Measurements from ENCODE around the gene RXRA.

Gene RXRA

DNA sequence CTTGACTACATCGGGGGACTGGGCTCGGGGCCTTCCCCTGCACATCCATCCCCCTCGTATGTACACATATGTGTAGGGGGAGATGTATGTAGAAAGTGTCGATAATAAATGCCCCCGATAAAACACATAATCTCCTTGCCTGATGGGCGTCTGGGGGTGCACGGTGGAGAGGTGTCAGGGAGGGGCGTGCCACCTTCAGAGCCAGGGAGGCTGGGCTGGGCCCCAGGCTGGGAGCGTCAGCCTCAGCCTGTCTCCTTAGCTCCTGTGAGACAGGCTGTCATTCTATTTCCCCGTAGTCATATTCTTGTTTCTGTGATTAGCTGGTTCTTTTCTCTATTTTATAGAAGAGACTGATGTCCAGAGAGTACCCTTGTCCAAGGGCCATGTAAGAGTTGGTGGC lies 4.7 kb upstream of the RXRA start:
- H3K9me2 ChIP-seq (ENCODE audit: low read depth, low read length) = no peaks in the 10 kb centered on the region
- H3K79me2 ChIP-seq (ENCODE audit: insufficient read depth, low read length) = no peaks in the 10 kb centered on the region
- H3K4me1 ChIP-seq (ENCODE audit: insufficient read depth, low read length, severe bottlenecking) = peaks cover 32% of the 10 kb centered on the region
- no peak overlapping the region; the same call in 1 of the 2 replicates for H3K9ac ChIP-seq (ENCODE audit: low read length)
- no peak for TF ChIP-seq EZH2 (IDR thresholded peaks at IDR 0.05; ENCODE audit: borderline replicate concordance, low read length)
- TF ChIP-seq, protein P1, sequence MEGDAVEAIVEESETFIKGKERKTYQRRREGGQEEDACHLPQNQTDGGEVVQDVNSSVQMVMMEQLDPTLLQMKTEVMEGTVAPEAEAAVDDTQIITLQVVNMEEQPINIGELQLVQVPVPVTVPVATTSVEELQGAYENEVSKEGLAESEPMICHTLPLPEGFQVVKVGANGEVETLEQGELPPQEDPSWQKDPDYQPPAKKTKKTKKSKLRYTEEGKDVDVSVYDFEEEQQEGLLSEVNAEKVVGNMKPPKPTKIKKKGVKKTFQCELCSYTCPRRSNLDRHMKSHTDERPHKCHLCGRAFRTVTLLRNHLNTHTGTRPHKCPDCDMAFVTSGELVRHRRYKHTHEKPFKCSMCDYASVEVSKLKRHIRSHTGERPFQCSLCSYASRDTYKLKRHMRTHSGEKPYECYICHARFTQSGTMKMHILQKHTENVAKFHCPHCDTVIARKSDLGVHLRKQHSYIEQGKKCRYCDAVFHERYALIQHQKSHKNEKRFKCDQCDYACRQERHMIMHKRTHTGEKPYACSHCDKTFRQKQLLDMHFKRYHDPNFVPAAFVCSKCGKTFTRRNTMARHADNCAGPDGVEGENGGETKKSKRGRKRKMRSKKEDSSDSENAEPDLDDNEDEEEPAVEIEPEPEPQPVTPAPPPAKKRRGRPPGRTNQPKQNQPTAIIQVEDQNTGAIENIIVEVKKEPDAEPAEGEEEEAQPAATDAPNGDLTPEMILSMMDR (IDR thresholded peaks at IDR 0.05; ENCODE audit: low read length) = no peak
- H3F3A ChIP-seq (ENCODE audit: insufficient read depth, low read length) = no peaks in the 10 kb centered on the region
- no peak overlapping the region for H3K4me3 ChIP-seq (ENCODE audit: low read depth, low read length, poor library complexity, severe bottlenecking)
- H2AFZ ChIP-seq (ENCODE audit: low read length) = no peak overlapping the region
- H4K20me1 ChIP-seq (ENCODE audit: insufficient read depth, low read length) = no peaks in the 10 kb centered on the region
- H3K27me3 ChIP-seq (ENCODE audit: insufficient read depth, low read length) = no peaks in the 10 kb centered on the region
- H3K27ac ChIP-seq (ENCODE audit: low read depth, low read length, poor library complexity, severe bottlenecking) = peak overlapping the region; percentile 71
- H3K4me2 ChIP-seq (ENCODE audit: low read length) = no peak overlapping the region; the same call in 1 of the 2 replicates
- no peaks in the 10 kb centered on the region for H3K9me3 ChIP-seq (ENCODE audit: low read length)
- H3K36me3 ChIP-seq (ENCODE audit: insufficient read depth, low read length) = no peaks in the 10 kb centered on the region

DNA sequence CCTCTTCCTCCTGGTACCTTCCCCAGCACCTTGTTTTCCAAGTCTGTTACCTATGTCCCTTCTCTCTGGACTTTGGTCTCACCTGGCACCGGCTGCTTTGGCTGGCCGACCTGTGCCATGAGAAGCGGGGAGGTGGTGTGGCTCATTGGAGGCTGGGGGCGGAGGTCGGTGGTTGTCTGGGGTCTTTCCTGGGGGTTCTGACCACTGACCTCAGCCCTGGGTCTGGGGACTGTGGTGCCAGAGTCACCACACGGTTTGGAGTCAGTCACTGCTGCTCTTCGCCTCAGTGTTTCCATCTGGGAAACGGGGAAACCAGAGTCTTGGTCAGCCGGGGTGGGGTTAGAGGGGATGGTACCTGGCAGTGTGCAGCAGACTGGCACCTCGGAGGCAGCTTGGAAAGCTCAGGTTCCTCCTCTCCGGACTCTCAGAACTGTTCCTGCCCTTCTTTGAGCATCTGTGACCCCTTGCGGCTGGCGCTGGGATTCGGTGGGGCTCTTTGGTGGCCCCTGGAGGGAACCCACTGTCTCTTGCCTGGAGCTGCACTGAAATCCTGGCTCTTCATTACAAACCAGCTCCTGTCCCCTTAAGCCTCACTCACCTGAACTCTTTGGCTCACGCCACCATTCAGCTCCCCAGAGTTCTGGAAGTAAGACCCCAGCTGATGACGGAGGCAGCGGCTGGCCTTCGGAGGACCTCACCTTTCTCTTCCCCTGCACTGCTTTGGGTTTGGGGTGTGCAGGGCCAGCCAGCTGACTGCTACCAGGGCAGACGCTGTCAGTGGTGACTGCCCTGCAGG lies 4.1 kb upstream of the RXRA start:
- Histone ChIP-seq H3K4me3 (ENCODE audit: low read depth, low read length, poor library complexity, severe bottlenecking) (no peak overlapping the region), H2AFZ (ENCODE audit: low read length) (no peak overlapping the region), H3K9ac (ENCODE audit: low read length) (no peak overlapping the region; the same call in 1 of the 2 replicates), H3K27me3 (ENCODE audit: insufficient read depth, low read length) (no peaks in the 10 kb centered on the region), H3K36me3 (ENCODE audit: insufficient read depth, low read length) (no peaks in the 10 kb centered on the region), H3K9me3 (ENCODE audit: low read length) (no peaks in the 10 kb centered on the region), H3K79me2 (ENCODE audit: insufficient read depth, low read length) (no peaks in the 10 kb centered on the region), H3K27ac (ENCODE audit: low read depth, low read length, poor library complexity, severe bottlenecking) (peak overlapping the region; percentile 71), H3K9me2 (ENCODE audit: low read depth, low read length) (no peaks in the 10 kb centered on the region), H3K4me2 (ENCODE audit: low read length) (no peak overlapping the region), H3K4me1 (ENCODE audit: insufficient read depth, low read length, severe bottlenecking) (peaks cover 26% of the 10 kb centered on the region), H3F3A (ENCODE audit: insufficient read depth, low read length) (no peaks in the 10 kb centered on the region), H4K20me1 (ENCODE audit: insufficient read depth, low read length) (no peaks in the 10 kb centered on the region)
- TF ChIP-seq, protein P1 (IDR thresholded peaks at IDR 0.05; ENCODE audit: low read length) = no peak
- TF ChIP-seq EZH2 (IDR thresholded peaks at IDR 0.05; ENCODE audit: borderline replicate concordance, low read length) = no peak

DNA sequence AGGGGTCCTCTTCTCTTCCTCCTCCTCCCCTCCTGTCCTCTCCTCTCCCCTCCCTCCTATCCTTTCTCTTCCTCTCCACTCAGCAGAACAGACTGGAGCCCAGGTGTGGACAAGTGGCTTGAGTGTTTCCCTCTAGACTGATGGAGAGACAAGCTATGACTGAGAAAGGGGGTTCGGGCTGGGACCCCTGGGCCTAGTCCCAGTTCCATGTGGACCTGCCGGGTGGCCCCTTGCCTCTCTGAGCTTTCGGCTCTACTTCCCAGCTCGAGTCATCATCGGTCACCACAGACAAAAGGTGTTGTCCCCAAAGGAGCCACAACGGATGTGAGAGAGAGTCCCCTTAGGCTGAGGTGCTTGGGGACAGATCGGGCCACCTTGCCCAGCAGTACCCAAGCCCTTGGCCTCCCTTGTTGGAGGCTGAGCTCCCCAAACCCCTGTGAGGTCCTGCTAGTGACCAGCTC lies 3.4 kb upstream of the RXRA start:
- H3K9ac ChIP-seq (ENCODE audit: low read length) = no peak overlapping the region
- H3K27ac ChIP-seq (ENCODE audit: low read depth, low read length, poor library complexity, severe bottlenecking) = no peak overlapping the region
- no peaks in the 10 kb centered on the region for H4K20me1 ChIP-seq (ENCODE audit: insufficient read depth, low read length)
- H3K4me2 ChIP-seq (ENCODE audit: low read length) = no peak overlapping the region
- H3K36me3 ChIP-seq (ENCODE audit: insufficient read depth, low read length) = no peaks in the 10 kb centered on the region
- H3K4me3 ChIP-seq (ENCODE audit: low read depth, low read length, poor library complexity, severe bottlenecking) = no peak overlapping the region
- H3K79me2 ChIP-seq (ENCODE audit: insufficient read depth, low read length) = no peaks in the 10 kb centered on the region
- no peaks in the 10 kb centered on the region for H3K9me3 ChIP-seq (ENCODE audit: low read length)
- H3K4me1 ChIP-seq (ENCODE audit: insufficient read depth, low read length, severe bottlenecking) = peaks cover 26% of the 10 kb centered on the region
- H3K9me2 ChIP-seq (ENCODE audit: low read depth, low read length) = no peaks in the 10 kb centered on the region
- H3F3A ChIP-seq (ENCODE audit: insufficient read depth, low read length) = no peaks in the 10 kb centered on the region
- no peaks in the 10 kb centered on the region for H3K27me3 ChIP-seq (ENCODE audit: insufficient read depth, low read length)
- TF ChIP-seq, protein P1 (IDR thresholded peaks at IDR 0.05; ENCODE audit: low read length) = no peak
- no peak for TF ChIP-seq EZH2 (IDR thresholded peaks at IDR 0.05; ENCODE audit: borderline replicate concordance, low read length)
- no peak overlapping the region for H2AFZ ChIP-seq (ENCODE audit: low read length)
